NCI-H524 treated with DMSO at 0.1 percent for 48 hours (cell line): ENCODE measurements around the gene KDM3A.

ENCODE experiments used
- DNase-seq: peaks from one replicate; lab custom pipeline; 2025; lab: John Stamatoyannopoulos, UW

Gene KDM3A

GRCh38 chr2:86440631-86441391, at the start of gene KDM3A:
Gene KDM3A (plus strand): TSS chr2:86441371. CDS start chr2:86442048, 677 bp downstream.
- DNase-seq, result peak; percentile 93

GRCh38 chr2:86392873-86393518, 48.2 kb upstream of the KDM3A start:
- no peak for DNase-seq

GRCh38 chr2:86393521-86394491, 47.4 kb upstream of the KDM3A start:
- peak; percentile 98 for DNase-seq

GRCh38 chr2:86396291-86396785, 44.8 kb upstream of the KDM3A start:
- peak; percentile 29 for DNase-seq

- DNase-seq, result no peak
These were observed 43.2 kb upstream of the KDM3A start for GRCh38 chr2:86397986-86398385.

- no peak for DNase-seq
These were observed 42.4 kb upstream of the KDM3A start for GRCh38 chr2:86398500-86399474.

- no peak for DNase-seq
These were observed 40.9 kb upstream of the KDM3A start for GRCh38 chr2:86400321-86400720.

GRCh38 chr2:86410581-86410980, 30.6 kb upstream of the KDM3A start:
- DNase-seq, result no peak

GRCh38 chr2:86411396-86411795, 29.8 kb upstream of the KDM3A start:
- no peak for DNase-seq

GRCh38 chr2:86412007-86412406, 29.2 kb upstream of the KDM3A start:
- no peak for DNase-seq

- DNase-seq, result no peak
These were observed 27.7 kb upstream of the KDM3A start for GRCh38 chr2:86413296-86414094.

GRCh38 chr2:86414996-86415395, 26.2 kb upstream of the KDM3A start:
- DNase-seq, result peak; percentile 76

- no peak for DNase-seq
These were observed 25.0 kb upstream of the KDM3A start for GRCh38 chr2:86416146-86416545.

- DNase-seq, result no peak
These were observed 23.2 kb upstream of the KDM3A start for GRCh38 chr2:86417961-86418360.

GRCh38 chr2:86420913-86421312, 20.3 kb upstream of the KDM3A start:
- no peak for DNase-seq

- DNase-seq, result no peak
These were observed 14.9 kb upstream of the KDM3A start for GRCh38 chr2:86426271-86426670.

- DNase-seq, result no peak
These were observed 11.8 kb upstream of the KDM3A start for GRCh38 chr2:86429335-86429734.

- no peak for DNase-seq
These were observed 10.8 kb upstream of the KDM3A start for GRCh38 chr2:86430368-86430767.

GRCh38 chr2:86433137-86433536, 8.0 kb upstream of the KDM3A start:
- DNase-seq, result no peak

- no peak for DNase-seq
These were observed 6.9 kb upstream of the KDM3A start for GRCh38 chr2:86434290-86434689.
